ENCODE measurements around the gene GNRHR. TPM values are rescaled to one million over a fixed set of nuclear protein-coding genes. Genes with fewer than 3 reads are reported as not detected.

The GNRHR gene
- total and polyA plus RNA-seq, 7 donors = not detected

DNA sequence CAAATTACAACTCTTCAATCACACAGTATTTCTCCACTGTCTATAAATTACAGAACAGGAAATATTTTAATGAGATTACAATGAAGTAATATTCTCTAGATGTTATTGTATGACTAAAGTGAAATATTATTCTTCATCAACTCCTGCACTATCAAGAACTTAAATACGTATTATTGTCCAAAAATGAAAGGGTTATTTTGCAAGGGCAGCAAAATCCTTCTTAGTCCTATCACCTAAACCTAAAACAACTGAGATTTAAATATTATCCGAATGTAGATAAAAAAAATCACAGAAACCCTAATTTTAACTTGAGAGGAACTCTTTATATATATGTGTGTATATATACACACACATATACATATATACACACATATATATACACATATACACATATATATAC, 58.1 kb downstream of the GNRHR start:
- Histone ChIP-seq H3K36me3 (peaks cover 0 to 15% (median 7%) of the 10 kb centered on the region in 4 donors), H3K27ac (no peak overlapping the region), H3K4me1 (peaks cover 0 to 13% (median 6%) of the 10 kb centered on the region in 4 donors), H3K9me3 (no peaks in the 10 kb centered on the region), H3K27me3 (no peaks in the 10 kb centered on the region), H3K4me3 (no peak overlapping the region)
- TF ChIP-seq EP300 (IDR thresholded peaks at IDR 0.05) (no peak), POLR2AphosphoS5 (IDR thresholded peaks at IDR 0.05) (no peak), POLR2A (IDR thresholded peaks at IDR 0.05) (no peak)
- TF ChIP-seq, protein P1, sequence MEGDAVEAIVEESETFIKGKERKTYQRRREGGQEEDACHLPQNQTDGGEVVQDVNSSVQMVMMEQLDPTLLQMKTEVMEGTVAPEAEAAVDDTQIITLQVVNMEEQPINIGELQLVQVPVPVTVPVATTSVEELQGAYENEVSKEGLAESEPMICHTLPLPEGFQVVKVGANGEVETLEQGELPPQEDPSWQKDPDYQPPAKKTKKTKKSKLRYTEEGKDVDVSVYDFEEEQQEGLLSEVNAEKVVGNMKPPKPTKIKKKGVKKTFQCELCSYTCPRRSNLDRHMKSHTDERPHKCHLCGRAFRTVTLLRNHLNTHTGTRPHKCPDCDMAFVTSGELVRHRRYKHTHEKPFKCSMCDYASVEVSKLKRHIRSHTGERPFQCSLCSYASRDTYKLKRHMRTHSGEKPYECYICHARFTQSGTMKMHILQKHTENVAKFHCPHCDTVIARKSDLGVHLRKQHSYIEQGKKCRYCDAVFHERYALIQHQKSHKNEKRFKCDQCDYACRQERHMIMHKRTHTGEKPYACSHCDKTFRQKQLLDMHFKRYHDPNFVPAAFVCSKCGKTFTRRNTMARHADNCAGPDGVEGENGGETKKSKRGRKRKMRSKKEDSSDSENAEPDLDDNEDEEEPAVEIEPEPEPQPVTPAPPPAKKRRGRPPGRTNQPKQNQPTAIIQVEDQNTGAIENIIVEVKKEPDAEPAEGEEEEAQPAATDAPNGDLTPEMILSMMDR (IDR thresholded peaks at IDR 0.05) = no peak
- 94 to 95% methylated on average over 2 of the region's 2 CpGs for WGBS, 2 donors
- DNase-seq = no peak
- intact Hi-C loops (cut with DNase I) = no loop called here

DNA sequence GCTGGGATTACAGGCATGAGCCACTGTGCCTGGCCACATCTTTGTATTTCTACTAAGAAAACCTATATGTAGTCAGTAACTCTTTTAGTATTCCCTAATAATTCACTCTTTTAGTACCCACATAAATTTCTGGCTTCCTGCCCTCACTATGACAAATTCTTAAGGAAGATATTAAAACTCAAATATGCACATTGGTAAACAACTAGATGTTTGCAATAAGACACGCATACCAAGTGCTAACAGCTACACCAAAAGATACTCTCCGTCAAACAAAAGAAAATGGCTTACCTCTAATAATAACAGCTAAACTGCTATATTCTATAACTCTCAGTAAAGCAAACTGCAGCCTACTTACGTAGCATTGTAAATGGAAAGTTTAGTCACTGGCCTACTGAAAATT, 59.5 kb downstream of the GNRHR start:
- H3K27ac ChIP-seq = no peak overlapping the region
- H3K27me3 ChIP-seq = no peaks in the 10 kb centered on the region
- intact Hi-C loops (cut with DNase I) = no loop called here
- peaks cover 0 to 15% (median 7%) of the 10 kb centered on the region in 4 donors for H3K36me3 ChIP-seq
- no peak for TF ChIP-seq POLR2A (IDR thresholded peaks at IDR 0.05)
- TF ChIP-seq EP300 (IDR thresholded peaks at IDR 0.05) = no peak
- TF ChIP-seq, protein P1 (IDR thresholded peaks at IDR 0.05) = no peak
- no peak for TF ChIP-seq POLR2AphosphoS5 (IDR thresholded peaks at IDR 0.05)
- peaks cover 0 to 6% (median 2%) of the 10 kb centered on the region in 4 donors for H3K4me1 ChIP-seq
- no peak overlapping the region for H3K4me3 ChIP-seq
- 92 to 95% methylated on average over 3 of the region's 3 CpGs for WGBS, 2 donors
- no peak for DNase-seq
- no peaks in the 10 kb centered on the region for H3K9me3 ChIP-seq

DNA sequence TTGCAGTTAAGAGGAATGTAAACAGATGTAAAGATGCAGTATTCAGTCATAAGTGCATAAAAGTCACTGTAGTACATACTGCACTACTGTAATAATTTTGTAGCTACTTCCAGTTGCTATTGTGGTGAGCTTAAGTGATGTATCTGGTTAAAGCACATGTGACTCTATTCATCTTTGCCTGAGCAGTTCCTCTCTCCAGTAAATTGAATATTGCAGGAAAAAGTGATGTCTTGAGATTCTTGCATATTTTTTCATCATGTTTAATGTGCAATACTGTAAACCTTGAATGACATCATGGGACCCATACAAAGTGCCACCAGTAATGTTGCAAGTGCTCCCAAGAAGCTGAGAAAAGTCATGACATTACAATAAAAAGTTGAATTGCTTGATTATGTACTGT, 62.9 kb downstream of the GNRHR start:
- no peak for DNase-seq
- Histone ChIP-seq H3K27me3 (no peaks in the 10 kb centered on the region), H3K9me3 (no peaks in the 10 kb centered on the region), H3K4me1 (no peaks in the 10 kb centered on the region), H3K36me3 (peaks cover 0 to 15% (median 7%) of the 10 kb centered on the region in 4 donors), H3K27ac (no peak overlapping the region), H3K4me3 (no peak overlapping the region)
- intact Hi-C loops (cut with DNase I) = no loop called here
- TF ChIP-seq POLR2A (IDR thresholded peaks at IDR 0.05) (no peak), EP300 (IDR thresholded peaks at IDR 0.05) (no peak), POLR2AphosphoS5 (IDR thresholded peaks at IDR 0.05) (no peak)
- TF ChIP-seq, protein P1 (IDR thresholded peaks at IDR 0.05) = no peak

Small RNAs within 50 kb of the gene (small RNA-seq; reads per million reads assigned to genes)
- 0 reads per million in 3 donors for gene RF00091

Other genes with a start within 250 kb of the GNRHR start
- 10 to 100 TPM; 20.6 to 30.0 (median 25.9) TPM for gene CENPC, start 208.9 kb downstream of the GNRHR start, total RNA-seq
- 1 to 10 TPM; 4.9 to 7.8 (median 6.6) TPM for gene CENPC, start 208.9 kb downstream of the GNRHR start, polyA plus RNA-seq
- gene STAP1, start 195.7 kb downstream of the GNRHR start, total RNA-seq = not detected
- gene STAP1, start 195.7 kb downstream of the GNRHR start, polyA plus RNA-seq = 1 to 10 TPM in 2 of 3 donors, not detected in 1; 2.4 to 9.4 TPM
- gene UBA6, start 53.2 kb downstream of the GNRHR start, total RNA-seq = 10 to 100 TPM; 22.8 to 85.0 (median 28.5) TPM
- gene UBA6, start 53.2 kb downstream of the GNRHR start, polyA plus RNA-seq = 10 to 100 TPM in 2 of 3 donors, 1 to 10 TPM in 1; 4.2 to 17.9 (median 14.1) TPM
- gene TMPRSS11D, start 129.6 kb upstream of the GNRHR start, total RNA-seq = not detected
- gene TMPRSS11D, start 129.6 kb upstream of the GNRHR start, polyA plus RNA-seq = under 1 TPM in 1 of 3 donors, not detected in 2; 0.07 TPM
- gene TMPRSS11A, start 209.1 kb upstream of the GNRHR start, total RNA-seq = not detected
- not detected for gene TMPRSS11A, start 209.1 kb upstream of the GNRHR start, polyA plus RNA-seq